Mesenchymal stem cell (in vitro differentiated cells and primary cell): Measurements from ENCODE around the gene SLC25A48.

Source experiments
- DNase-seq: peaks from one replicate; pipeline ENCODE4 v3.0.0-alpha.2; 2013
- H2AFZ ChIP-seq: one replicate; pipeline ENCODE4 v1.6.1; 2013; ENCODE audit warnings: low read depth, mild to moderate bottlenecking, control low read depth, inconsistent platforms, low read length, moderate library complexity
- H2AK5ac ChIP-seq: 2 replicates; pipeline ENCODE4 v1.6.1; 2013; ENCODE audit warnings: low read length, moderate library complexity, mild to moderate bottlenecking, inconsistent platforms; ENCODE audit not compliant: severe bottlenecking
- H2BK120ac ChIP-seq: one replicate; pipeline ENCODE4 v1.6.1; 2013; ENCODE audit warnings: low read depth, mild to moderate bottlenecking, inconsistent platforms, low read length, moderate library complexity
- H2BK12ac ChIP-seq, 2 experiments: one replicate each; pipeline ENCODE4 v1.6.1; 2013; ENCODE audit warnings: inconsistent platforms in 2 of 2, low read length in 2 of 2, mild to moderate bottlenecking in 2 of 2, moderate library complexity in 2 of 2, control low read depth in 1 of 2
- H2BK15ac ChIP-seq: one replicate; pipeline ENCODE4 v1.6.1; 2013; ENCODE audit warnings: mild to moderate bottlenecking, low read depth, inconsistent platforms; ENCODE audit not compliant: poor library complexity, severe bottlenecking
- H2BK5ac ChIP-seq: 2 replicates; pipeline ENCODE4 v1.6.1; 2013; ENCODE audit warnings: low read depth, mild to moderate bottlenecking, low read length, control low read depth, inconsistent platforms; ENCODE audit not compliant: poor library complexity, severe bottlenecking
- H3K14ac ChIP-seq, 2 experiments: one replicate each; pipeline ENCODE4 v1.6.1; 2013; ENCODE audit warnings: inconsistent platforms in 2 of 2, low read length in 2 of 2, control low read depth in 1 of 2, mild to moderate bottlenecking in 1 of 2, moderate library complexity in 1 of 2
- H3K18ac ChIP-seq, 2 experiments: one replicate each; pipeline ENCODE4 v1.6.1; 2013; ENCODE audit warnings: inconsistent platforms in 2 of 2, low read length in 2 of 2, control low read depth in 1 of 2, low read depth in 1 of 2, mild to moderate bottlenecking in 1 of 2
- H3K23ac ChIP-seq, 2 experiments: one replicate each; pipeline ENCODE4 v1.6.1; 2013; ENCODE audit warnings: inconsistent platforms in 2 of 2, low read length in 2 of 2, mild to moderate bottlenecking in 2 of 2, moderate library complexity in 2 of 2, control low read depth in 1 of 2
- H3K27ac ChIP-seq: 2 replicates; pipeline ENCODE4 v1.5.1; 2013; ENCODE audit warnings: mild to moderate bottlenecking, moderate library complexity, low read length, control low read depth, inconsistent platforms; ENCODE audit not compliant: poor library complexity, severe bottlenecking
- H3K27me3 ChIP-seq, 2 experiments: 2 replicates each; pipeline versions ENCODE4 v1.6.1 to v1.7.0; 2013; ENCODE audit warnings: low read length in 2 of 2, mild to moderate bottlenecking in 2 of 2, moderate library complexity in 2 of 2, control low read depth in 1 of 2, inconsistent platforms in 1 of 2; ENCODE audit not compliant: control insufficient read depth in 1 of 2, insufficient read depth in 1 of 2
- H3K36me3 ChIP-seq, 2 experiments: 2 replicates each; pipeline versions ENCODE4 v1.6.1 to v1.7.0; 2013; ENCODE audit warnings: low read length in 2 of 2, control low read depth in 1 of 2, inconsistent platforms in 1 of 2, low read depth in 1 of 2, mild to moderate bottlenecking in 1 of 2; ENCODE audit not compliant: insufficient read depth in 2 of 2, control insufficient read depth in 1 of 2
- H3K4ac ChIP-seq, 2 experiments: one replicate each; pipeline ENCODE4 v1.6.1; 2013; ENCODE audit warnings: inconsistent platforms in 2 of 2, low read length in 2 of 2, mild to moderate bottlenecking in 2 of 2, moderate library complexity in 2 of 2, control low read depth in 1 of 2, low read depth in 1 of 2
- H3K4me1 ChIP-seq: 2 replicates; pipeline ENCODE4 v1.6.1; 2013; ENCODE audit warnings: low read depth, low read length, control low read depth; ENCODE audit not compliant: control insufficient read depth, insufficient read depth
- H3K4me2 ChIP-seq: 2 replicates; pipeline ENCODE4 v1.6.1; 2013; ENCODE audit warnings: low read length, mild to moderate bottlenecking, inconsistent platforms; ENCODE audit not compliant: poor library complexity, severe bottlenecking
- H3K4me3 ChIP-seq, 2 experiments: 2 replicates each; pipeline versions ENCODE4 v1.5.1 to v1.7.0; 2013; ENCODE audit warnings: low read length in 2 of 2, mild to moderate bottlenecking in 2 of 2, control low read depth in 1 of 2, low read depth in 1 of 2; ENCODE audit not compliant: insufficient read depth in 1 of 2
- H3K79me1 ChIP-seq: replicated peaks from 2 replicates; pipeline ENCODE4 v1.6.1; 2013; ENCODE audit warnings: mild to moderate bottlenecking, control low read depth, low read length, inconsistent platforms; ENCODE audit not compliant: poor library complexity, severe bottlenecking
- H3K9ac ChIP-seq: 2 replicates; pipeline ENCODE4 v1.7.0; 2013; ENCODE audit warnings: mild to moderate bottlenecking, low read length, moderate library complexity
- H3K9me3 ChIP-seq: 2 replicates; pipeline ENCODE4 v1.7.0; 2013; ENCODE audit warnings: mild to moderate bottlenecking, low read length; ENCODE audit not compliant: control insufficient read depth
- H4K8ac ChIP-seq: one replicate; pipeline ENCODE4 v1.6.1; 2013; ENCODE audit warnings: inconsistent platforms, mild to moderate bottlenecking, low read length, moderate library complexity
- H4K91ac ChIP-seq: one replicate; pipeline ENCODE4 v1.6.1; 2013; ENCODE audit warnings: mild to moderate bottlenecking, low read length, inconsistent platforms
- WGBS: methylation state at CpG from one replicate; pipeline ENCODE4 v1.1.7; 2013; ENCODE audit warnings: mixed read lengths; 5-methylcytosine and 5-hydroxymethylcytosine counted together

Gene SLC25A48

DNA sequence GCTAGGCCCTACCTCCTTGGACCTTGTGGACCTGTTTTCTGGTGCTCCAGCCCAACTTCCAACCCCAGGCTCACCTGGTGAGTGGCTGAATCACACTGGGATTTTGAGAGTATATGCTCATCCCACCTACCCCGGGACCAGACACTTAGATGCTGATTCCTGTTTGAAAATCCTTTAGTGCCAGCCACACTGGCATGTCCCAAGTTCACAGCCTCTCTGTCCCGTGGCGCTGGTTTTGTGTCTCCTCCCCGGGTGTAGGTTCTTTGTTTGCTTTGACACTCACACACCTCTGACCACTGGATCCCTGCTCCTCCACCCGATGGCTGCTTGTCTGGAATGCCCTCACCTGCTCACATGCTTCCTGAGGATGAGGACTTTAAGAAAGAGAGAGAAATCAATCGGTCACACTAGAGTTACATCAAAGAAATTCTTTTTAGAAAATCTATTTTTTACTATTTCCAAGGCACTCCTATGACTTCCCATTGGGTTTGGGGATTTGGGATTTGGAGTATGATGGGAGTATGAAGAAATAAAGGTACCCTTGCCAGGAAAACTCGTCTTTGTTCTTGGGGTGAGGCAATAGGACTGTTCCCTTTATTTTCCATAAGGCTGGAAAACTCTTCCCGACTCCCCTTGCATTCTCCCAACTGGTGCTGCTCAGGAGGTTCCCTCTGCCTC is 7.3 kb upstream of the SLC25A48 start:
- no peak overlapping the region for H4K91ac ChIP-seq
- H3K27ac ChIP-seq = no peak overlapping the region
- 55% methylated on average over 6 of the region's 8 CpGs for WGBS
- H3K27me3 ChIP-seq = peaks cover 53 to 68% of the 10 kb centered on the region in 2 experiments
- no peak overlapping the region for H2AK5ac ChIP-seq
- no peak overlapping the region for H3K4me2 ChIP-seq
- no peak overlapping the region for H2BK120ac ChIP-seq
- no peak overlapping the region for H2BK5ac ChIP-seq
- H3K18ac ChIP-seq = no peak overlapping the region
- no peak overlapping the region for H3K14ac ChIP-seq
- no peak overlapping the region for H3K9ac ChIP-seq
- no peak overlapping the region for H2BK15ac ChIP-seq
- H3K36me3 ChIP-seq = no peaks in the 10 kb centered on the region
- H3K4me3 ChIP-seq = no peak overlapping the region
- no peak for DNase-seq
- no peaks in the 10 kb centered on the region for H3K9me3 ChIP-seq
- no peak overlapping the region for H4K8ac ChIP-seq
- H3K23ac ChIP-seq = no peak overlapping the region
- H2BK12ac ChIP-seq = no peak overlapping the region
- no peak overlapping the region for H2AFZ ChIP-seq
- H3K4ac ChIP-seq = no peak overlapping the region
- H3K4me1 ChIP-seq = no peaks in the 10 kb centered on the region
- H3K79me1 ChIP-seq = no peaks in the 10 kb centered on the region

DNA sequence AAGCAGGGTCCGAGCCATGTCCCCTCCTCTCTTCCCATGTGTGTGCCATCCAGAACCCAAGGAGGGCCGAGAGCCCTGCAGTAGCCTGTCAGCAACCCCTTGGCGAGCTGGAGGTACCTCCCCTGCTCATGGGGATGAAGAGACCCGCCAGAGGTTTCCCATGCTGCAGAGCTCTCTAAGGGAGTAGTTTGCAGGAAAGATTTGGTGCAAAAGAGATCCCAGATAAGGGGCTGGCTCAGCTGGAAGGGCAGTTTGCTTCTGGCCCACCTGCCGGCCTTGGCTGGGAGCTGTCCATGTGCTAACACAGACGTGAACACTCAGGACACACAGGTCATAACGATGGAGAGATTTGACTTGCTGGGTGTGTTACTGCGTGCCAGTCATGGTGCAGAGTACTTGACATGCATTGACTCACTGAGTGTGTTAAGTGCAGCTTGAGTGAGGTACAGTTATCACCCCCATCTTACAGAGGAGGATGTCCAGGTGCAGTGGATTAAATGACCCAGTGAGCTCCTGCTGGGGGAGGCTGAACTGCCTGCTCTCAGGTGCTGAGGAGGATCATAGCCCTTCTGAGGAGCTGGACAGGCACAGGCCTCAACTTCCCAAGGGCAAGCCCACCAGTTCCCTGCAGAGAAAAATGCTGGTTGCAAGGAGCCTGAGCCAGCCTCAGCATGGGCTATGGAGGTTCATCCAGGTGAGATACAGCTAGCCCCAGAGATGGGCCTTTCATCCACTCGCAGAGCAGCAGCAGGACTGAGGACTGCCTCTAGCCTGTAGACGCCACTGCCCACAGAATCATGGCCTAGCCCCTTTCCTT is 6.3 kb upstream of the SLC25A48 start:
- Histone ChIP-seq H3K79me1 (no peaks in the 10 kb centered on the region), H3K27me3 (peaks cover 62 to 75% of the 10 kb centered on the region in 2 experiments), H2BK15ac (no peak overlapping the region), H3K14ac (no peak overlapping the region), H3K36me3 (no peaks in the 10 kb centered on the region), H3K4ac (no peak overlapping the region), H3K9ac (no peak overlapping the region), H3K4me2 (no peak overlapping the region), H2AK5ac (no peak overlapping the region), H4K8ac (no peak overlapping the region), H2BK120ac (no peak overlapping the region), H4K91ac (no peak overlapping the region), H3K23ac (no peak overlapping the region), H2BK5ac (no peak overlapping the region), H3K18ac (no peak overlapping the region), H3K4me3 (no peak overlapping the region), H3K27ac (no peak overlapping the region), H3K9me3 (no peaks in the 10 kb centered on the region), H2AFZ (no peak overlapping the region), H2BK12ac (no peak overlapping the region), H3K4me1 (no peaks in the 10 kb centered on the region)
- 77% methylated on average over 10 of the region's 10 CpGs for WGBS
- no peak for DNase-seq

DNA sequence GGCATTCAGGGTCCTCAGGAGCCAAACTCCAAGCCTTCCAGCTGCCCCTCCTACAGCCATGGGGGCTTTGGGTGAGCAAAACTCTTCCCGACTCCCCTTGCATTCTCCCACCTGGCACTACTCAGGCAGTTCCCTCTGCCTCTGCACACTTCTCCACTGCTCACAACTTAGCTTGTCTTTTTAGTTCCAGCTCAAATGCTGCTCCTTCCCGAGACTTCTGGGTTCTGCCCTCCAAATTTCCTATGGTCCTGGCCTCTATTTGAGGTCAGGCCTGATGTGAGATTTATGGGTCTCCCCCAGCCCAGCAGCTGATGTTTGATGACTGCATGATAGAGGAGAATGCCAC is 5.7 kb upstream of the SLC25A48 start:
- Histone ChIP-seq H3K4me2 (no peak overlapping the region), H3K23ac (no peak overlapping the region), H2BK12ac (no peak overlapping the region), H3K9ac (no peak overlapping the region), H2AFZ (no peak overlapping the region), H2AK5ac (no peak overlapping the region), H3K4ac (no peak overlapping the region), H2BK15ac (no peak overlapping the region), H3K27ac (no peak overlapping the region), H3K27me3 (peaks cover 63 to 81% of the 10 kb centered on the region in 2 experiments), H2BK5ac (no peak overlapping the region), H2BK120ac (no peak overlapping the region), H3K4me1 (no peaks in the 10 kb centered on the region), H4K91ac (no peak overlapping the region), H3K79me1 (no peaks in the 10 kb centered on the region), H3K18ac (no peak overlapping the region), H4K8ac (no peak overlapping the region), H3K9me3 (no peaks in the 10 kb centered on the region), H3K36me3 (no peaks in the 10 kb centered on the region), H3K4me3 (no peak overlapping the region), H3K14ac (no peak overlapping the region)
- DNase-seq = no peak
- WGBS = 80% methylated on average over 2 of the region's 2 CpGs

DNA sequence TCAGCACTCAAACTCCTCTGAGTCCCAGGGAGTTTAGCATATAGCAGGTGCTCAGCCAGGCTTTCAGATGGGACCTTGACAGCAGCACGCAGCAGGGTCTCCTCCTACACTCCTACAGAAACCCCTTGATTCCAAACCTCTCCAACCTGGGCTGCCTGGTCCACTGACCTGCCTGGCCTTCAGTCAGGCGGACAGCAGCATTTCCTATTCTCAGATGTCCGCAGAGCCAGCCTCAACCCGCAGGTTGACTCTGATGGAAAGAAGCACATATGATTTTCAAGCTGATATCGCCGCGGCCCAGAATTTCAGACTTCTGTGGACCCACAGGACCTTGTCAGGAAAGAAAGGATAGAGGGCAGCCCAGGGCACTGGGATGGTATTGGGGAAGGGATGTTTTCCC is 5.3 kb upstream of the SLC25A48 start:
- no peak overlapping the region for H3K4me3 ChIP-seq
- 78% methylated on average over 7 of the region's 7 CpGs for WGBS
- H3K14ac ChIP-seq = no peak overlapping the region
- H2BK15ac ChIP-seq = no peak overlapping the region
- DNase-seq = no peak
- H3K23ac ChIP-seq = no peak overlapping the region
- peaks cover under 1% of the 10 kb centered on the region for H3K4me1 ChIP-seq
- H4K8ac ChIP-seq = no peak overlapping the region
- no peak overlapping the region for H2BK12ac ChIP-seq
- H3K9me3 ChIP-seq = no peaks in the 10 kb centered on the region
- no peak overlapping the region for H3K9ac ChIP-seq
- no peak overlapping the region for H2AFZ ChIP-seq
- H3K4me2 ChIP-seq = no peak overlapping the region
- H3K79me1 ChIP-seq = no peaks in the 10 kb centered on the region
- no peaks in the 10 kb centered on the region for H3K36me3 ChIP-seq
- H2BK120ac ChIP-seq = no peak overlapping the region
- no peak overlapping the region for H3K18ac ChIP-seq
- H3K27ac ChIP-seq = no peak overlapping the region
- peaks cover 67 to 83% of the 10 kb centered on the region in 2 experiments for H3K27me3 ChIP-seq
- H3K4ac ChIP-seq = no peak overlapping the region
- H4K91ac ChIP-seq = no peak overlapping the region
- H2AK5ac ChIP-seq = no peak overlapping the region
- H2BK5ac ChIP-seq = no peak overlapping the region
